Measurements from ENCODE around the gene OTUB2.
A peak's percentile ranks its signal among the peaks of the same experiment; 100 is the strongest.

Gene OTUB2

GRCh38 chr14:94026173-94026888 is at the start of gene OTUB2:
Gene OTUB2, plus strand, starts transcription at chr14:94026340. Its CDS starts 198 bp downstream, at chr14:94026538.
- DNase-seq (ENCODE audit: low spot score) = peak; percentile 97

GRCh38 chr14:93976477-93977057 is 49.6 kb upstream of the OTUB2 start, which contains the start of gene ASB2:
Gene ASB2, minus strand, starts transcription at chr14:93976570. Its CDS starts 12,031 bp downstream, at chr14:93964539.
- DNase-seq (ENCODE audit: low spot score) = no peak

GRCh38 chr14:93977171-93977570 is 49.0 kb upstream of the OTUB2 start:
- DNase-seq (ENCODE audit: low spot score) = no peak

GRCh38 chr14:93977790-93978581 is 48.2 kb upstream of the OTUB2 start:
- DNase-seq (ENCODE audit: low spot score) = no peak

- DNase-seq (ENCODE audit: low spot score) = no peak
These were observed 47.4 kb upstream of the OTUB2 start for GRCh38 chr14:93978735-93979134.

GRCh38 chr14:93980456-93981201 is 45.5 kb upstream of the OTUB2 start:
- no peak for DNase-seq (ENCODE audit: low spot score)

- no peak for DNase-seq (ENCODE audit: low spot score)
These were observed 44.6 kb upstream of the OTUB2 start for GRCh38 chr14:93981316-93982229.

GRCh38 chr14:93982230-93983007 is 43.7 kb upstream of the OTUB2 start:
- DNase-seq (ENCODE audit: low spot score) = no peak

- no peak for DNase-seq (ENCODE audit: low spot score)
These were observed 42.1 kb upstream of the OTUB2 start for GRCh38 chr14:93984070-93984469.

GRCh38 chr14:93984987-93985410 is 41.1 kb upstream of the OTUB2 start:
- DNase-seq (ENCODE audit: low spot score) = no peak

GRCh38 chr14:93986955-93987354 is 39.2 kb upstream of the OTUB2 start:
- DNase-seq (ENCODE audit: low spot score) = no peak

- DNase-seq (ENCODE audit: low spot score) = no peak
These were observed 38.8 kb upstream of the OTUB2 start for GRCh38 chr14:93987376-93987775.

- DNase-seq (ENCODE audit: low spot score) = no peak
These were observed 38.2 kb upstream of the OTUB2 start for GRCh38 chr14:93987815-93988476.

GRCh38 chr14:93989939-93990338 is 36.2 kb upstream of the OTUB2 start:
- no peak for DNase-seq (ENCODE audit: low spot score)

GRCh38 chr14:93991212-93991611 is 34.9 kb upstream of the OTUB2 start:
- no peak for DNase-seq (ENCODE audit: low spot score)

GRCh38 chr14:93991649-93992048 is 34.5 kb upstream of the OTUB2 start:
- DNase-seq (ENCODE audit: low spot score) = no peak

- no peak for DNase-seq (ENCODE audit: low spot score)
These were observed 32.8 kb upstream of the OTUB2 start for GRCh38 chr14:93993382-93993781.

- no peak for DNase-seq (ENCODE audit: low spot score)
These were observed 31.0 kb upstream of the OTUB2 start for GRCh38 chr14:93994919-93995682.

- no peak for DNase-seq (ENCODE audit: low spot score)
These were observed 29.9 kb upstream of the OTUB2 start for GRCh38 chr14:93996130-93996695.

Data from ecto neural progenitor cell (in vitro differentiated cells).